ENCODE measurements around the gene GPX4.

DNA sequence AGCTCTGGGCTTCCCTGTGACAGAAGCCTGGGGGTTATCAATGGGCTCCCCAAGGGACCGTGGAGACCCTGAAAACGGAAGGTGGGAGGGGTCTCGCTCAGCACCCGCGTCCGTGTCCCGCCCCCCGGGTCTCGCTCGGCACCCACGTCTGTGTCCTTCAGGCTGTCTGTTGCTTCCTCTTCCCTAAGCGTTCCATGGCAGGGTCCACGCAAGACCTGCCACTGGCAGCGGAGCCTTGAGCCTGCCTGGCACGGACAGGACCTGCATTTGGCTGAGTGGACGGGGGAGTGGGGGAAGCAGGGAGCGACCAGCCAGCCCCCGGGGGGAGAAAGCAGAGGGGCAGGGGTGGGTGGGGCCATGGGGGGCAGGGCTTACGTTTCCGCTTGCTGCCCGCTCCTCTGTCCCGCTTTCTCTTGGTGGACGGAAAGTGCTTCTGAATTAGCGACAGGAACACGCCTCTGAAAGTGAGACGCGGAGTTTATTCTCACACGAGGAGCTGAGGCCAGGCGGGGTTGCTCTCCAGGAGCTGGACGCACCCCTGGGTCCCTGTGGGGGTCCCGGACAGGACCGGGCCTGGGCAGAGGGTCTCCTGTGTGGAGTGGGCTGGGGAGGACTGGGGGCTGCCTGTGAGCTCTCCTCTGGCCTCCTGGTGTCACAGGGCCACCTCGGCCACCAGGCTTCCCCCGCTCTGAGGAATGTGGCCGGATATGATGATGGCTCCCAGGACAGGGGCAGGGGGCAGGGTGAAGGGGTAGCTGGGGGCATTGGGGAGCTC lies 12.0 kb downstream of the GPX4 start:
- TF ChIP-seq POLR2A (IDR thresholded peaks at IDR 0.05) (no peak), POLR2AphosphoS5 (IDR thresholded peaks at IDR 0.05) (no peak)
- TF ChIP-seq, protein P1, sequence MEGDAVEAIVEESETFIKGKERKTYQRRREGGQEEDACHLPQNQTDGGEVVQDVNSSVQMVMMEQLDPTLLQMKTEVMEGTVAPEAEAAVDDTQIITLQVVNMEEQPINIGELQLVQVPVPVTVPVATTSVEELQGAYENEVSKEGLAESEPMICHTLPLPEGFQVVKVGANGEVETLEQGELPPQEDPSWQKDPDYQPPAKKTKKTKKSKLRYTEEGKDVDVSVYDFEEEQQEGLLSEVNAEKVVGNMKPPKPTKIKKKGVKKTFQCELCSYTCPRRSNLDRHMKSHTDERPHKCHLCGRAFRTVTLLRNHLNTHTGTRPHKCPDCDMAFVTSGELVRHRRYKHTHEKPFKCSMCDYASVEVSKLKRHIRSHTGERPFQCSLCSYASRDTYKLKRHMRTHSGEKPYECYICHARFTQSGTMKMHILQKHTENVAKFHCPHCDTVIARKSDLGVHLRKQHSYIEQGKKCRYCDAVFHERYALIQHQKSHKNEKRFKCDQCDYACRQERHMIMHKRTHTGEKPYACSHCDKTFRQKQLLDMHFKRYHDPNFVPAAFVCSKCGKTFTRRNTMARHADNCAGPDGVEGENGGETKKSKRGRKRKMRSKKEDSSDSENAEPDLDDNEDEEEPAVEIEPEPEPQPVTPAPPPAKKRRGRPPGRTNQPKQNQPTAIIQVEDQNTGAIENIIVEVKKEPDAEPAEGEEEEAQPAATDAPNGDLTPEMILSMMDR (IDR thresholded peaks at IDR 0.05): no peak
